Stimulated activated CD4-positive, alpha-beta T cell treated with anti-CD3 and anti-CD28 coated beads, Interleukin-4, amount 100 ng/mL, for 48 hours (primary cell): ENCODE measurements around the gene ZFP82.

Experiments used
- DNase-seq, 2 donors: peaks; one replicate each; pipeline ENCODE4 v3.0.0-alpha.2; 2020; ENCODE audit warnings: low read depth in 2 of 2

The ZFP82 gene

DNA sequence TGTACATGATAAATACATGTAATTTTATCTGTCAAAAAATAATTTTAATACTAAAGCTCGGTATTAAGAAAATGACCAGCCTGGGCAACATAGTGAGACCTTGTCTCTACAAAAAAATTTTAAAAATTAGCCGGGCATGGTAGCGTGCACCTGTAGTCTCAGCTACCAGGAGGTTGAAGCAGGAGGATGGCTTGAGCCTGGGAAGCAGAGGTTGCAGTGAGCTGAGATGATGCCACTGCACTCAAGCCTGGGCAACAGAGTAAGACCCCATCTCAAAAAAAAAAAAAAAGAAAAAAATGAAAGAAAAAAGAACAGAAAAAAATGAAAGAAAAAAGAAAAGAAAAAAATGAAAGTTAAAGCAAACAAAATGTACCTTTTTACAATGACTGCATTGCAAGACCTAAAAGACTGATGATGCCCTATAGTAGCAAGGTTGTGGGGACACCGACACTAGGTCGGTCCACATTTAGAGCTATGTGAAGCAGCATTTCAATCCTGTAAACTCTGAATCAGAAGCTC, 44.7 kb downstream of the ZFP82 start:
- DNase-seq = no peak

DNA sequence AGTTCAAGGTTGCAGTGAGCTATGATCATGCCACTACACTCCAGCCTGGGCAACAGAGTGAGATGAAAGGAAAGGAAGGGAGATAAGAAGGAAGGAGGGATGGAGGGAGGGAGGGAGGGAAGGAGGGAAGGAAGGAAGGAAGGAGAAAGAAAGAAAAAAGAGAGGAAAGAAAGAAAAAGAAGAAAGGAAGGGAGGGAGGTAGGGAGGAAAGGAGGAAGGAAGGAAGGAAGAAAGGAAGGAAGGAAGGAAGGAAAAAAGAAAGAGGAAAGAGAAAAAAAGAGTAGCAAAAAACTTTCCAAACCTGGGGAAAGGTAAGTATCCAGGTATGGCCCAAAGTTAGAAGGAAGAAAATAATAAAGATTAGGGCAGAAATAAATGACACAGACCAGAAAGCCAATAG, 46.6 kb downstream of the ZFP82 start:
- no peak for DNase-seq

DNA sequence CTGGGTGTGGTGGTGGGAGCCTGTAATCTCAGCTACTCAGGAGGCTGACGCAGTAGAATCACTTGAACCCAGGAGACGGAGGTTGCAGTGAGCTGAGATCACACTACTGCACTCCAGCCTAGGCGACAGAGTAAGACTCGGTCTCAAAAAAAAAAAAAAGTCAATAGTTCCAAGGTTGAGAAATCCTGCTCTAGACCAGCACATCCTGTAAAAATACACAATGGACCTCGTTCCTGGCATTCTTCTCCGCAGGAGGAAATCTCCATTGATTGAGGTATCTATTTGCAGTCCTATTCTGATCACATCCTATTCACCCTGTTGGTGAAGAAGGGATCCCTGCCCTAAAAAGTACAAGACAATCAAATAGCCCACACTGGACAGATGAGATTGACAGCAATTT, 54.6 kb downstream of the ZFP82 start:
- no peak for DNase-seq
